Thyroid gland (tissue), 4 donors: ENCODE results near the gene ABHD5. TPM values are rescaled to one million over a fixed set of nuclear protein-coding genes. Genes with fewer than 3 reads are reported as not detected.

ENCODE experiments used
- DNase-seq, 2 donors: peaks; one replicate each; pipeline ENCODE4 v3.0.0-alpha.2; 2019
- H3K27ac ChIP-seq, 3 donors: fragments of 200-600 bp; sonication (generic); 1 replicate in 2 of 3; 2 replicates in 1 of 3; pipeline ENCODE4 v1.5.1; 2016 to 2019; ENCODE audit warnings: mild to moderate bottlenecking in 1 of 3, moderate library complexity in 1 of 3
- H3K27me3 ChIP-seq: fragments of 200-600 bp; sonication (generic); one replicate; pipeline ENCODE4 v1.5.1; 2019
- H3K36me3 ChIP-seq, 2 donors: fragments of 200-600 bp; sonication (generic); one replicate each; pipeline ENCODE4 v1.5.1; 2016 to 2019
- H3K4me1 ChIP-seq, 2 donors: fragments of 200-600 bp; sonication (generic); one replicate each; pipeline ENCODE4 v1.5.1; 2017 to 2019
- H3K4me3 ChIP-seq, 3 donors: fragments of 200-600 bp; sonication (generic); replicated peaks in 1 of 3; 1 replicate in 2 of 3; 2 replicates in 1 of 3; pipeline ENCODE4 v1.5.1; 2016; ENCODE audit warnings: mild to moderate bottlenecking in 1 of 3
- H3K9me3 ChIP-seq: fragments of 200-600 bp; sonication (generic); one replicate; pipeline ENCODE4 v1.5.1; 2017
- CTCF ChIP-seq, 6 experiments: fragments of 200-600 bp in 3 of 6; fragments of 450-650 bp in 3 of 6; sonication (generic) in 3 of 6; IDR thresholded peaks; one replicate each; pipeline ENCODE4 v1.5.1; 2016 to 2019; ENCODE audit warnings: antibody characterized with exemption in 6 of 6, mild to moderate bottlenecking in 2 of 6, inconsistent platforms in 1 of 6, moderate library complexity in 1 of 6
- POLR2A ChIP-seq, 2 donors: fragments of 450-650 bp; IDR thresholded peaks; one replicate each; pipeline ENCODE4 v1.6.1; 2017; ENCODE audit warnings: antibody characterized with exemption in 2 of 2, mild to moderate bottlenecking in 2 of 2, moderate library complexity in 1 of 2
- WGBS, 2 donors: methylation state at CpG; one replicate each; pipeline ENCODE4 v1.1.5; 2017; 5-methylcytosine and 5-hydroxymethylcytosine counted together
- intact Hi-C: fragments of 100-400 bp; cut with DNase I; formaldehyde crosslinking; loops from one replicate; pipeline ENCODE4 v1.15.1; 2023
- total RNA-seq, 4 donors: library from RNA; depleted of rRNA; stranded (reverse); fragments of >200 nt; gene quantifications; one replicate each; pipeline ENCODE4 v1.2.3, GENCODE V29; 2016

Gene ABHD5
- total RNA-seq, 4 donors from 2014 or later: 33.1 to 45.4 (median 36.6) TPM

- Histone ChIP-seq H3K36me3 (no peaks in the 10 kb centered on the region), H3K4me3 (no peak overlapping the region), H3K4me1 (peaks cover 18 to 22% of the 10 kb centered on the region in 2 donors), H3K27me3 (no peaks in the 10 kb centered on the region), H3K9me3 (no peaks in the 10 kb centered on the region), H3K27ac (no peak overlapping the region)
- 81 to 83% methylated on average over 1 of the region's 1 CpG for WGBS, 2 donors
- TF ChIP-seq CTCF (IDR thresholded peaks at IDR 0.05): no peak
- no peak for TF ChIP-seq POLR2A (IDR thresholded peaks at IDR 0.05)
- intact Hi-C loops: no loop called here
- DNase-seq: no peak
These were observed 5.7 kb downstream of the ABHD5 start for GRCh38 chr3:43696441-43696840.

GRCh38 chr3:43696881-43697280, 6.1 kb downstream of the ABHD5 start:
- 93% methylated on average over 1 of the region's 1 CpG for WGBS, 2 donors
- no peak for DNase-seq

GRCh38 chr3:43699864-43700263, 9.1 kb downstream of the ABHD5 start:
- Histone ChIP-seq H3K4me3 (no peak overlapping the region), H3K36me3 (no peaks in the 10 kb centered on the region), H3K4me1 (peaks cover 8% of the 10 kb centered on the region in 2 donors), H3K27me3 (no peaks in the 10 kb centered on the region), H3K27ac (no peak overlapping the region), H3K9me3 (no peaks in the 10 kb centered on the region)
- TF ChIP-seq CTCF (IDR thresholded peaks at IDR 0.05) (peak in 1 of 6 experiments; percentile 8), POLR2A (IDR thresholded peaks at IDR 0.05) (no peak)
- DNase-seq: no peak
- intact Hi-C loops: no loop called here
- WGBS, 2 donors: 95 to 97% methylated on average over 1 of the region's 1 CpG

More at GRCh38 chr3:43696881-43697280, 6.1 kb downstream of the ABHD5 start:
- no peak overlapping the region for H3K27ac ChIP-seq
- TF ChIP-seq CTCF (IDR thresholded peaks at IDR 0.05) (no peak), POLR2A (IDR thresholded peaks at IDR 0.05) (no peak)
- H3K27me3 ChIP-seq: no peaks in the 10 kb centered on the region
- peaks cover 15 to 20% of the 10 kb centered on the region in 2 donors for H3K4me1 ChIP-seq
- intact Hi-C loops: no loop called here
- no peak overlapping the region for H3K4me3 ChIP-seq
- no peaks in the 10 kb centered on the region for H3K9me3 ChIP-seq
- H3K36me3 ChIP-seq: no peaks in the 10 kb centered on the region

GRCh38 chr3:43704697-43705096, 14.0 kb downstream of the ABHD5 start:
- intact Hi-C loops: no loop called here
- Histone ChIP-seq H3K27ac (no peak overlapping the region), H3K27me3 (no peaks in the 10 kb centered on the region), H3K4me1 (peaks cover 0 to 16% of the 10 kb centered on the region in 2 donors), H3K9me3 (no peaks in the 10 kb centered on the region), H3K4me3 (no peak overlapping the region), H3K36me3 (no peaks in the 10 kb centered on the region)
- no peak for TF ChIP-seq POLR2A (IDR thresholded peaks at IDR 0.05)
- TF ChIP-seq CTCF (IDR thresholded peaks at IDR 0.05): no peak
- DNase-seq: no peak

GRCh38 chr3:43706342-43706741, 15.6 kb downstream of the ABHD5 start:
- H3K27me3 ChIP-seq: no peaks in the 10 kb centered on the region
- peaks cover 0 to 16% of the 10 kb centered on the region in 2 donors for H3K4me1 ChIP-seq
- intact Hi-C loops: no loop called here
- TF ChIP-seq POLR2A (IDR thresholded peaks at IDR 0.05): no peak
- TF ChIP-seq CTCF (IDR thresholded peaks at IDR 0.05): no peak
- no peak overlapping the region for H3K4me3 ChIP-seq
- H3K36me3 ChIP-seq: no peaks in the 10 kb centered on the region
- H3K27ac ChIP-seq: no peak overlapping the region
- WGBS, 2 donors: 88 to 91% methylated on average over 7 of the region's 7 CpGs
- peak in 1 of 2 donors; percentile 17 for DNase-seq
- no peaks in the 10 kb centered on the region for H3K9me3 ChIP-seq
